ENCODE data around the gene LANCL3.
"Not testable (repeated sequence)": the region's sequence is repeated elsewhere in the genome, so short reads cannot be mapped to it uniquely, and the experiment has no call there.

Gene LANCL3

DNA sequence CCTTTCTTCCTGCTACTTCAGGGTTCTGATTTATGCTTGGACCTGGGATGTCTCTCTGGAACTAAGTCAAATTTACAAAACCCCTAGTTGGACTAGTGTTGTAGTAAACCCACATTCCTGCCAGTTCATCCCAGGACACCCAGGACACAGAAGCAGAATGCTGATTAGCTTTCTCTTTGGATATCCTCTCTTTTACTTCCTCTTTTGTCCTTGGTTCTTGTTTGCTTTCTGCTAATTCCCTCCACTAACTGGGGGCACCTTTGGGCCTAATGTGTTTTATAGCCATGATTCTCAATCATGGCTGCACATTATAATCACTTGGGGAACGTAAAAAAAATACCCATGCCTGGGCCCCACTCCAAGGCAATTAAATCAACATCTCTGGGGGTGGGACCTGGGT, 42.5 kb downstream of the LANCL3 start:
- DNase-seq (ENCODE audit: low read depth in 2 of 2), result no peak

DNA sequence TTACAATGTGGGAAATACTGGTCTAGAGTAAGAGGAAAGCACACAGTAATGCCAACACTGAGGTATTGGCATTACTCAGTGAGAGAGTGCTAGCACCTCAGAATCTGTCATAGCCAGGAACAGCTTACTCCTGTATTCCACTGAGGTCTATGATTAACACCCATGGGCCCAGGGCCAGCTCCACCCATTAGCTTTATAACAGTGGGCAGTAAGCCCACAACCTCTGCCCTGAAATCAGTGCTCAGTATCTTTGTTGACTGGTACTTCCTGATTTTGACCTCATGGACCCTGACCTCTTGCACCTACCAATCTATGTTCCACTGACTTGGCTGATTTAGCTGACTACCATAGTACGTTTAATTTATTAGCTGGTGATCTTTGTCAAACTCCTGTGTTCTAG, 56.1 kb downstream of the LANCL3 start:
- DNase-seq (ENCODE audit: low read depth in 2 of 2), result no peak

DNA sequence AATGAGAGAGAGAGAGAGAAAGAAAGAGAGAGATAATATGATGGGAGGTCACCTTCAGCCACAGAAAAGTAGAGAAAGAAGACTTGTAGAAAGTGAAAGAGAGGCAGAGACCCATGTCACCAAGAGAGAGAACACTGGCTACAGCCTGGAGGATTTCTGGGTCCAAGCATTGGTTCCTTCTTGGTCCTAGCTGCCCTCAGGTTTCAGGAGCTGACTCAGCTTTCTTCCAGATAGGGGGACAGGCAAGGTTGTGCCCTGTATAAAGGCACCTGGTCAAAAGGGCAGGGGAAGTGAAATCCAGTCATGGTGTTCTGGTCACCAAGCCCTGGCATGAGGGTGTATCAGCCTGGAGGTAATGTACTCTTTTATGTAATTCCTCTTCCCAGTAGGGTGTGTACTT, 66.6 kb downstream of the LANCL3 start:
- no peak for DNase-seq (ENCODE audit: low read depth in 2 of 2)

DNA sequence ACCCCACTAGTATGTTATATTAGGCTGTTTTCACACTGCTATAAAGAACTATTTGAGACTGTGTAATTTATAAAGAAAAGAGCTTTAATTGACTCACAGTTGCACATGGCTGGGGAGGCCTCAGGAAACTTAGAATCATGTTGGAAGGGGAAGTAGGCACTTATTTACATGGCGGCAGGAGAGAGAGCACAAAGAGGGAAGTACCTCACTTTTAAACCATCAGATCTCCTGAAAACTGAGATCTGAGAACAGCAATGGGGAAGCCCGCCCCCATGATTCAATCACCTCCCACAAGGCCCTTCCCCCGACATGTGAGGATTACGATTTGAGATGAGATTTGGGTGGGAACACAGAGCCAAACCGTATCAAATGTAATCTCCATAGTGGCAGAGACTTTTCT, 68.7 kb downstream of the LANCL3 start:
- DNase-seq (ENCODE audit: low read depth in 2 of 2), result no peak

DNA sequence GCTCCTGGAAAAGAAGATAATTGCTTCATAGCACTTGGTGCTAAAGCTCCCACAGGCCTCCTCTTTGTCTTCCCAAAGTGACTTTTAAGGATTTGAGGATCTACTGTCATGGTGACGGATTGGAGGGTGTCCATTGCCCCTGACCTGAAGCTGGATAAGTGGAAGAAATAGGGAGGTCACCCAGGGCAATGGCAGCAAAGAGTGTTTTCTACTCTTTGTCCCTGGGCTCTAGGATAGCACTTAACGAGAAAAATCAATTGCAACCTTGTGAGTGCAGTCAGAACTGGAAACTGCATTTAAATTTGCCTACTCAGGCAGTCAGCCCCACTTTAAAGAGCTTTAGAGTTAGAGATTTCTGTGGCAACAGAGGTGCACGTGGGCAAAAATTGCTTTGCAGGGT, 70.4 kb downstream of the LANCL3 start:
- no peak for DNase-seq (ENCODE audit: low read depth in 2 of 2)

DNA sequence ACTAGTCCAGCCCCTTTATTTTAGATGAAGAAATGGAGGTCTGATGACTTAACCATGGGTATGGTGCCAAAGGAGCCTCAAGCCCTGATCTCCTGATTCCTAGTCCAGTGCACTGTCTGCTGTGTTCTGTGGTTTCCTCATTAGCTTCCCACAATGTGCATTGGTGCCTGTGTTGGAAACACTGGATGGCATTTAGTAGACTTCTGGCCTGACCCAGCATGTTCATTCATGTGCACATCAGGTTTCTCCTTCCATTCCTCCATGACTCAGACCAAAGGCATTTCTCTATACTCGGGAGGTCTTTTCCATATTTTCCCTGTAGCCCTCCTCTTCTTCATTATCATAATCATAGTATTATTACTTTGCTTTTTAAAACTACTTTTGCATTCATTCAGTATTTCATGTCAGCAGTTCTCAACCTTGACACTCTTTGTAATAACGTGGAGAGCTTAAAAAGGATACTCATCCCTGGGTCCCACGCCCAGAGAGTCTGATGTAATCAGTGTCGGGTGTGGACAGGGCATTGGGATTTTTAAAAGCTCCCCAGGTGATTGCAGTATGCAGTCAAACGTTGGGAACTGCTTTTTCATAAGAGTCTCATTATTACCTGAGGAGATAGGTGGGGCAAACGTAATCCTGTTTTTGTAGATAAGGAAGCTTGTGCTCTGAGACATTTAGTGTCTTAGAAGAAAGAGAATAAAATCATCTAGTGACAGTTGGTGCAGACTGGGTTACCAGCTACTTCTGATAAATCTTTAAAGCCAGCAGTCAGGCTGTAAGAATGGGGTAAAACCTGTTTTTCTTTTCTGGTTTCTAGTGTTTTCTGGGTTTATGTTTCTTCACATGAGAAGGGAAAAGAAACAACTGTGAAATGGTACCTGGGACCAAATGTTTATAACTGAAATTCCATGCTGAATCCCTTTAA, 73.2 kb downstream of the LANCL3 start:
- DNase-seq (ENCODE audit: low read depth in 2 of 2), result no peak

DNA sequence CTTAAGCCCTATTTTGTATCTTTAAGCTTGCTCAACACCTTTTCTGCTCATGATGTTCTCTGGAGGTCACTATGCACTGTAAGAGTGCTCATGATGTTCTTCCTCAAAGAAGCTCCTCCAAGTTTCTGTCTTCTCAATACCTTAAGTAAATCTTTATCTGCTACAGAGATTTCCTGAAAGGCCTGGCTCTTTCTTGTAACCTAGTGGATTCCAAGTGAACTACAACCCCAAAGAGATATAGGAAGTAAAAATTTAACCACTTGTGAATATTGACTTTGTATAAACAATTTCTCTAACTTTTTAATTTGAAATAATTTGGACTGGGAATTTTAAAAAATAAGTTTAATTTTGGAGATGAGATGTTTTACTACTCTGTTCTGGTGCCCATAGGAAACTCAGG, 74.8 kb downstream of the LANCL3 start:
- DNase-seq (ENCODE audit: low read depth in 2 of 2), result no peak

DNA sequence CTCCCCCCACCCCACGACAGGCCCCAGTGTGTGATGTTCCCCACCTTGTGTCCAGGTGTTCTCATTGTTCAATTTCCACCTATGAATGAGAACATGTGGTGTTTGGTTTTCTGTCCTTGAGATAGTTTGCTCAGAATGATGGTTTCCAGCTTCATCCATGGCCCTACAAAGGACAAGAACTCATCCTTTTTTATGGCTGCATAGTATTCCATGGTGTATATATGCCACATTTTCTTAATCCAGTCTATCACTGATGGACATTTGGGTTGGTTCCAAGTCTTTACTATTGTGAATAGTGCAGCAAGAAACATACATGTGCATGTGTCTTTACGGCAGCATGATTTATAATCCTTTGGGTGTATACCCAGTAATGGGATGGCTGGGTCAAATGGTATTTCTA, 79.4 kb downstream of the LANCL3 start:
- DNase-seq (ENCODE audit: low read depth in 2 of 2), result not testable (repeated sequence)

DNA sequence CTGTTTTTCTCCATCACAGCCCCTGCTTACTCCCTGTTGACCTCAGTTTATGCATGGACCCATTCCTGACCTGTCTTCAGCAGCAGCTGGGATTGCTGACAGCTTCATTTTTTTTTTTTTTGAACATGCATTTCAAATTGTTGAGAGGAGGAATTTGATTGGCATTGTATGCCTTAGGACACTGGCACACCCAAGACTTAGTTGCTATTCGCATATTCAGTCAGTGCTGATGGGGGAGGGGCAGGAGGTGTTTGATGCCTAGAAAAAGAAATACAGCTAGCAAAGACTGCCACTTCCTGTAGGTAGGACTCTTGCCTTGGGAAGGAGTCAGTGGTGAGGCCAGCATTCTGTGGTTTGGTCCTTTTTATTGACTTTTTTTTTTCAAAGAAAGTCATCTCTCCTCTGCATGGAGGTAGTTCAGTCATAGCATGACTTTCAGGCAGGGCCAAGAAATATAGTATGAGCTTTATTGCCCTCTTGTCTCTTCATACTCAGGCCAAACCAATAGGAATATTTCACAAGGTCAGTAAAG, 80.5 kb downstream of the LANCL3 start:
- DNase-seq (ENCODE audit: low read depth in 2 of 2), result no peak

DNA sequence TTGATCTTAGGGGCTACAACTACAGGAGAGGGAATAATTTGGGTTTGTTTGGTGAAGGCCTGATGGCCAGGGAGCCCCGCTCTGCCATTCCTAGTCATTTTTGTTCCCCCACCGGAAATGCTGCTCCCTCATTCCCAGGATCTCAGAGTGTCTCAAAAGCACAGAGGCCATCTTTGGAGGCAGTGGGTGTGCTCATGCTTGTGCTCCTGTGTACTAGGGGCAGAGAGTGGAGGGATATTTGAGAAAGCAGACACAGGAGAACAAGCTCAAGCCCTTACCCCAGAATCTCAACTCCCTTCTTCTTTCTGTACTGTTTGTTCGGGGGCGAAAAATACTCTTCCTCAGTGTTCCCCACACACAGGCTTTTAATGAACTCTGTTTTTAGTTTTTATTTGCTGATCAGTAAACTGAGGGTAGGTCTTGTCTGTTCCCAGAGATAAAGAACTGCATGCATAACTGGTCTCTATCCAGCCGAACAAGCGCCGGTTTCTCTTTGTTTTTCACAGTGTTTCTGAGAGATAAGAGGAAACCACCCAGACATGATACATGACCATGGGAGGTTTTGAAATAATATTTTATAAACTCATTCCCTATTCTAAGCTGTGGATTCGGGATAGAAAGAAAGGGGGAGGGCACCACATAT, 81.2 kb downstream of the LANCL3 start:
- DNase-seq (ENCODE audit: low read depth in 2 of 2), result no peak

DNA sequence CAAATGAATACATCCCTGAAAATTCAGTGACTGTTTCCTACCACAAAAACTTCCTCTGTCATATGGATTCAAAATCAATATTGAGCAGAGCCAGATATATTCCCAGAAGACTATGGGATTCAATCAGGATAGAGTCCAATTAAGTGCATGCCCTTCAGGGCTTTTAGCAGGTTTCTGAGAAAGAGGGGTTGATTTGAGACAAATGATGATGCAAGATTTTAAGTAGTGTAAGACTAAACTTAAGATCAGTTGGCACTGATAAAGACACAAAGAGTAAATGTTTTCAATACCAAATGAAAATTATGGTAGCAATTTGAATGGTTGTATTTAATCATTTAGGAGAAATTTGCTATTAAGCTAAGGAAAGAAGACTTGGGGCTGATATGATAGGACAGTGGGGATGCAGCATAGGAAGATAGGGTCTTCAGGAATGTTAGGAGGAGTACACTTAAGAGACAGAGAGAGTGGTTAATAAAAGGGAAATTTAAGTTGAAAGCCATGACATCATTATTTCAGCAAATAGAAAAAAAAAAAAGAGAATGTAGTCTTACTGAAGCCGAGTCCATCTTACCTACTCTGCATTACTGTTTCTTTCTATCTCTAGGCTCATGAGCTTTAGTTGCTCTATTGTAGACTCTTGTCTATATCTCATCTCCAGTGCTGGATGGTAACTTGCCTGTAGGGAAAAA, 82.1 kb downstream of the LANCL3 start:
- DNase-seq (ENCODE audit: low read depth in 2 of 2), result no peak

DNA sequence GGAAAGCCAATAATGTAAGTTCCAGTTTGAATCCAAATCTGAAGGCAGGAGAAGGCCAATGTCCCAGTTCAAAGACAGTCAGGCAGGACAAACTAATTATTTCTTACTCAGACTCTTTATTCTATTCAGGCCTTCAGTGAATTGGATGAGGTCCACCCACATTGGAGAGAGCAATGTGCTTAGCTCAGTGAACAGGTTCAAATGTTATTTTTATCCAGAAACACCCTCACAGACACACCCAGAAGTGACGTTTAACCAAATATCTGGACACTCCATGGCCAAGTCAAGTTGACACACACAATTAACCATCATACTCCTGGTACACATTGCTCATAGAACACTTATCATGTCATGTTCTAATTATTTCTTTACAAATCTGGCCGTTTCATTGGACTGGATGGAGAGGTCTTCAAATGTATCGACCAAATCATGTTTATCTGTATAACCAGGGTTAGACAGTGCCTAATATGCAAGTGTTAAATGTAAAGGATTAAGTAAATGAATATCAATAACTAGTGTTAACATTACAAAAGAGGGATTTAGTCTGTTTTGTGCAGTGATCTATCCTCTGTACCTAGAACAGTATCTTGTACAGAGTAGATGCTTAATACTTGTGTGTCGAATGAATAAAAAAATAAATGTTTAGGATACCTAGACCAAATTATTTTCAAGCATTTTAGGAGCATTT, 87.0 kb downstream of the LANCL3 start:
- no peak for DNase-seq (ENCODE audit: low read depth in 2 of 2)

DNA sequence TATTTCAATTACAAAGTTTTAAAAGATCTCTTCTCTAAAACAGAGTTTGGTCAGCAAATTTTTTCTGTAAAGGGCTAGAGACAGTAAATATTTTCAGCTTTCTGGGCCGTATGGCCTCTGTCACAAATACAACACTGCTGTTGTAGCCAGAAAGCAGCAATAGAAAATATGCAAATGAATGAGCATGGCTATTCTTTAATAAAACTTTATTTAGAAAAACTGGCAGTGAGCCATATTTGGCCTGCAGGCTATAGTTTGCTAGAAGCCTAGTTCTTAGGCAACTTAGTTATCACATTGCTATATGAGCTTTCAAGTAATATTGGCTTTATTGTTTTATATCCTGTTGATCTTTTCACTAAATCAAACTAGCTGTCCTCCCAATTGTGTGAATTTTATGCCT, 87.6 kb downstream of the LANCL3 start:
- DNase-seq (ENCODE audit: low read depth in 2 of 2), result no peak

DNA sequence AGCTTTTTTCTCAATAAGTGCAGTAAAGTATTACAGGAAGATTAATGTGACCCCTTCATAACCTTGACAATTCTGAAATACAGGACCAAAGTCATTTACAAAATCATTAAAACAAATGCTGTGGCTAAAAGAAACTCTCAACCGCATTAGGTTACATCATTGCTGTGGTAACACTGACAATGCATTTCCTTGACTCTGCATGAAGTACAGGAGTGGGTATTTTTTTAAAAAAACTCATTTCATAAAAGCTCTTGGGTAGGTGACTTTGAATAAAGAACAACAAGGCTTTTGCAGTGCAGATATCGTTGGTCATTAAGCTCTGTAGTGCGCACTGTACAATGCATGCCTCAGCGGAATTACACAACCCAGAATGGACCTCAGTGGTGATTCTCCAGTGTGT, 90.7 kb downstream of the LANCL3 start:
- no peak for DNase-seq (ENCODE audit: low read depth in 2 of 2)

DNA sequence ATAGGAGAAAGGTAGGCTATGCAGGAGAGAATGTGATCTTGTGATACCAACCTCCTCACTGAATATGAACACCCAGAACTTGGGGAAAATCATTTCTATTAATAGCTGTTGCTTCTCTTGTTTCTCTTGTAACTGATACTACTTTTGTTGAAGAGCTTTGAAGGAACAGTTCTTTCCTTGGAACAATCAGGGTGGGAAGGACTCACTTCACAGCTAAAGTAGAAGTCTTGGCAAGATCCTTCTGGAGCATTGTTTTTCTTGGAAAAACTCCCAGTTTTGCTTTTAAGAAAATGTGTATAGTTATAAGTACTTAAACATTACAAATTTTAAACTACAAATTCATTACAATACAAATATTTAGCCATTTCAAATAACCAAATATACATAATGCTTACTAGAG, 95.1 kb downstream of the LANCL3 start:
- no peak for DNase-seq (ENCODE audit: low read depth in 2 of 2)

DNA sequence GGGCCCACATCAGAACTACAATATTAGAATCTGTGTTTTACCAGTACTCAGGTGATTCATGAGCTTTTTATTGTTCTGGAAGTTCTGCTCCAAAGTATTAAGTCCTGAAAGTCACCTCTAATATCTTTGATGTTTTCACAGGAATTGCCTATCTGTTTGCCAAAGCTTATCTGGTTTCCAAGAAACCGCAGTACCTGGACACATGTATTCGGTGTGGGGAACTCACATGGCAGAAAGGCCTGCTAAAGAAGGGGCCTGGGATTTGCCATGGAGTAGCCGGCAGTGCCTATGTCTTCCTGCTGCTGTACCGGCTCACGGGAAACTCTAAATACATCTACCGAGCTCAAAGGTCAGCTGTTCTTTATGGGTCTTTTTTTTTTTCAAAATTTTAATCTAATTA, 95.7 kb downstream of the LANCL3 start:
- no peak for DNase-seq (ENCODE audit: low read depth in 2 of 2)

DNA sequence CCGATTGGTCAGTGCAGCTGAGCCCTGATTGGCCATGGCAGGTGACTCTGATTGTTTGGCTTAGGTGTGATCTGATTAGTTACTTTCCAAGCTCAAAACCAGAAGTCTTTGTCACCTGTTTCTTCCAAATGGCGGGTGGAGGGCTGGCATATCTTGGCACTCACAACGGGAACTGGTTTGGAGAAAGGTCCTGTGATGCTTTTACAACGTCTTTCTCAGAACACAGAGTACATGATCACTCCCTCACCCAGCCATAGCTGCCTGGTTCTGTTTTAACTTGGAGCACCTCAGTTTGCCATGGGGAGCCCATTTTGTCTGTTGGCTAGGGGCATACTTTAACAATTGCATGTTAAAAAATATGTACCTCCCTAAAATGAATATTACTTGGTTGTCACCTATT, 101.1 kb downstream of the LANCL3 start:
- DNase-seq (ENCODE audit: low read depth in 2 of 2), result no peak

DNA sequence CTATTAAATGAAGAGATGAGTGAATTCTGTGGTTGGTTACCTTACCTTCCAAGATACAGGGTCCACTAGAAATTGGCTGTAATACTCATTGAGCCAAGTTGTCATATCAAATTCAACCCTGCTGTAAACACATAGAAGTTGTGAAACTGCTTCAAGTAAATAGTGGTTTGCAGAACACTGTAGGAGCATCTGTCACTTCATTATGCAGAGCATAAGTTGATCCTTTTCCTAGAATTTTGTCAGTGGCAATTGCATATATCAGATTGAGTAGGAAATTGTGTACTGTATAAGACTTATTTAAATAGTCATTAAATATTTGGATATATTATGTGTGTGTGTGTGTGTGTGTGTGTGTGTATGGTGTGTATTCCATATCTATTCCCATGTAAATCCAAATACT, 105.3 kb downstream of the LANCL3 start:
- DNase-seq (ENCODE audit: low read depth in 2 of 2), result no peak

DNA sequence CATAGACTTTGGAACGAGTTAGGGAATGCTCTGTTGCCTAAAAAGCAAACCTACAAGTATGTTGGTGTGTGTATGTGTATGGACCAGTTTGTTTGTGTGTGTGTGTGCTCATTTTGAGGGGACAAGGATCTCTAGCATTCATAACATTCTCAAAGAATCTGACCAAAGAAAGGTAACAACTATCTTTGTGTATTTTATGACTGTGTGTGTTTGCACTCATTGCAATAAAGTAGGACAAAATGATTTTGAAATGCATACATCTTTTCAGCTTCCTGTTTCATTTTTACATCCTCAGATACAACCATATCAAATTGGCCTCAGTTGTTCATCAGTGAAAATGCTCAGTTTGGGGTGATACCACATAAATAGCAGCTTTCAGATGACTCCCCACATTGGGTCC, 105.8 kb downstream of the LANCL3 start:
- no peak for DNase-seq (ENCODE audit: low read depth in 2 of 2)

DNA sequence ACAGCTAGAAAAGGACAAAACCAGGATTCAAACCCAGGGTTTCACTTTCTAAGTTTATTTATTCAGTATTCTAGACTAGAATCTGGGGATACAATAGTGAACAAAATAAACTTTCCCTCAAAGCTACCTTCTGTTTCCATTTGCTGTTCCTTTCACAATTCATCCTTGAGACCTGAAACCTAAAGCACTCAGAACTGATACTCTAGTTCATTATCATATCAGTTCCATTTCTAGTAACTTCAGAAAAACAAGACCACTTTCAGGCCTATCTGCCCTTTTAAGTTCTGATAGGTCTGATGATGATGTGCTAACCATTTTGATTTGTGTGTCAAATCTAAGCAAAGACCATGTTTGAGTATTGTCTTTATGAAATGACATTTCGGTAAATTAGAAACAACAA, 106.3 kb downstream of the LANCL3 start:
- no peak for DNase-seq (ENCODE audit: low read depth in 2 of 2)

DNA sequence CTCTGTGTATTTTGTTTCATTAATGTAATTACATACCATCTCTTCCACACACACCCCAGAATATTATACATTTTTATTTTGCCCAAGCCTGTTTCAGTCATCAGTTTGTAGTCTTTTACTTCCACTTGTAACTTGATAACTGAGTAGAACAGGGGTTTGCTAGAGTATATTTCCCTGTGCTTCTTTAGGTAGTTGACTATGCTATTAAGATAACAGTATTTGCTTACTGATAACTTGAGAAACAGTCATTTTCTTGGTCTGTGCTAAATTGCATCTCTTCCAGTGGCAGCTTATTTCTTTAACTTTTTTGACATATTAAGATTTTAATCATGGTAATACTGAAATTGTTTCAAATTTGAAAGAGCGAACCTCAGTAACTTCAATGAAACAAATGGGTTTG, 107.1 kb downstream of the LANCL3 start:
- DNase-seq (ENCODE audit: low read depth in 2 of 2), result no peak

DNA sequence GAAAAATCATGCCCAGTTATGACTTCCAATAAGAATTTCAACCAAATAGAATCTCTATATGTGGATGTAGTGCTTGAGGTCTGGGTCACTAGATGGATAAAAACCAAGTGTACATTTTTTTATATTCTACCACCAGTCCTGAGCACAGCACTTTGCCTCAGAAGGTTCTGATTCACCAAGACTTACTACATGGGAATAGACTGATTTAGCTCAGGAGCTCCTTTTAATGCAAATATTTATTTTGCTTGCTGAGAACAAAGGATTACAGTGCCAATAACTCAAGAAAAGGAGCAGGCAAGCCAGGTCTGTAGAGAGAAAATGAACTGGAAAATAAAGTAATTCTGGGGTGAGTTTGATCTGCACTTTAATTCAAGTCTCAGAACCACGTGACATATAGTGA, 107.8 kb downstream of the LANCL3 start:
- no peak for DNase-seq (ENCODE audit: low read depth in 2 of 2)

All from stimulated activated CD8-positive, alpha-beta memory T cell treated with anti-CD3 and anti-CD28 coated beads, Interleukin-2, amount 100 ng/mL, for 48 hours (primary cell).